Posterior vena cava (tissue), 2 donors: ENCODE measurements around the gene ARID4B. TPM values are rescaled to one million over a fixed set of nuclear protein-coding genes. Genes with fewer than 3 reads are reported as not detected.
"Not testable (repeated sequence)": the region's sequence is repeated elsewhere in the genome, so short reads cannot be mapped to it uniquely, and the experiment has no call there.

Experiments
- DNase-seq: peaks from one replicate; pipeline ENCODE4 v3.0.0-alpha.2; 2020; ENCODE audit warnings: low spot score
- intact Hi-C, 2 donors: fragments of 100-400 bp; cut with DNase I; formaldehyde crosslinking; loops; one replicate each; pipeline versions ENCODE4 v1.14.1 to v1.14.2; 2022 to 2023
- total RNA-seq, 2 donors: library from RNA; stranded (reverse); fragmentation: NEBNext Ultra II Directional; extraction: Animal tissue kit (Norgen Biotek cat#: 25700); gene quantifications; one replicate each; pipeline ENCODE4 v1.2.1, GENCODE V29; 2021
- donor health status: DM: yes; HTN: yes; CAD: no.
- donor health status: DM: yes; HTN: yes; CAD: no.

The ARID4B gene
- total RNA-seq, 2 donors from 2014 or later, result 28.5 to 33.2 TPM

DNA sequence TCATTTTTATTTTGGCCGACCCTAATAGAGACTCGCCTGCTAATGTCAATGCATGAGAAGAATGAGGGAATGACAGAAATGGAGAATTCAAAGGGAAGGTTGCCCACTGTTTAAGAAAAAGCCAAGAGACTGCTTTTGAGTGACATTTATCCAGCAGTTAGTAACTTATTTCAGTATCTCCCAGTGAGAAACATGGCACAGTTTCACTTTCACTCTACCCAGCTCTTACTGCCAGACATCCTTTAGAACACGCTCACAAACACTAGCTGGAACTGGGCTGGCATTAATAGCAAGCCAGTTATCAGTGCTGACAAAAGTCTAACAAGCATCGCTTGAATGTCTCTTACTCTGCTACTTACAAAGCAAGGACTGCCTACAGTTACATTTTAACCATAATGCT, 8.9 kb upstream of the ARID4B start:
- DNase-seq, result no peak
- intact Hi-C loops, result no loop called here

DNA sequence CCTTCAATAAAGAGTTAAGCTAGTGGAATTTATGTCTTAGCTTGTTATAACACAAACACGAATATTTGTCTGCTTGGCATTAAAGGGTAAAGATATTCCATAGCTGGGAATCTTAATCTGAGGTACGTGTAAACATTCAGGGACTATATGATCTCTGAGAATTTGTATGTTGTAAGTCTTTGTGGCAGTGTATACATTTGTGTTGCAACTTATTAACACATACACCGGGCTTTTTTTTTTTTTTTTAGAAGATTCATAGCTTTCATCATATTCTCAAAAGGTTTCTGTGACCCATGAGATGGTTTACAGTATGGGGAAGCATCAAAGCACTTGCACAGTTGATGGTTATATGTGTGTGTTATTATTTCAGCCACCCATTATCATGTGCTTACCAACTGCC, 3.4 kb upstream of the ARID4B start:
- no peak for DNase-seq
- intact Hi-C loops, result no loop called here

DNA sequence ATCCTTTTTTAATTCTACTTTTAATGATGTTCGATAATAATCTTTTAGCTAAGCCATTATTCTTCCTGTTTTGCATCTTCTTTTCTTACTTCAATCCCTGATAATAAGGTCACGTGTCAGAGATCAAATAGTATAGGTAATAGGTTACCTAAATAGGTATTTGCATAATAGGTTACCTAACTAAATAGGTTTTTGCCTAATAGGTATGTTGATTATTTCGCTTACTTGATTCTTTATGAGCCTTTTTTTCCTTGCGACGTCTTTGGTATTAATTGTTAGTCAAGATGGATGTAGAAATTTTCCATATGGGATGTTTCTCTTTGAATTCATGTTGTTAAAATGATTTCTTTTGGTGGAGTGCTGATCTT, 2.9 kb upstream of the ARID4B start:
- intact Hi-C loops, result no loop called here
- DNase-seq, result no peak

DNA sequence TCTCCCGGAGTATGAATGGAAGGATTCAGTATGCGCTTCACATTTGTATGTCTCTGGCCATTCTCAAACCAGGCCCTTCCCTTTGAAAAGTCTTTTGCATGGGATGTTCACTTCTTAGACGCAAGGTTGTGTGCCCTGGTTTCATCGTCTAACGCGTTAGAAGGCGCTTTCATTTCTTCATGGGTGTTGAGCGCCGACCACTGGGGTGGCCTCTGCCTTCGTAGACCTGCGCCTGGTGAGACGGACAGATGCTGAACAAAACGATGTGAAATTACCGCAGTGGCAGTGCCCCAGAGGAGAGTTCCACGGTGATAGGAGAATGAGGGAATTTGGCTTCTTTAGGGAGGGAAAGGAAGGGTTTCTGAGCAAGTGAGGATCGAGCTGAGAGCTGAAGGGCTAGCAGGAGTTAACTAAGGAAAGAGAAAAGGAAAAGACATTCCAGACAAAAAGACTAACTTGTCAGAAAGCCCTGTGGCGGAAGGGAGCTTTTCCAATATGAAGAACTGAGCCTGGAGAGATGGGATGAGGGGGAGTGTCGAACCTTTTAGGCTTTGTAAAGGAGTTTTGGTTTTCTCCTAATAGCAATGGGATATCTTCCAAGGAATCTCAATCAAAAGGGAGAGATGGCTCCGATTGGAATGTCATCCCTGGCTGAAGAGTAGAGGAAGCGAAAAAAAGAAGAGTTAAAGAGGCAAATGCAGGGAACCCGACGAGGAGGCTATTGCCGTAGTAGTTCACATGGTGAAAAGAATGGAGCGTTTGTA, 1.3 kb upstream of the ARID4B start:
- intact Hi-C loops, result loop anchor here in 1 of 2 donors (10.0 kb wide), 1 partner anchor 55 kb away; no protein-coding TSS in a partner anchor
- no peak for DNase-seq

DNA sequence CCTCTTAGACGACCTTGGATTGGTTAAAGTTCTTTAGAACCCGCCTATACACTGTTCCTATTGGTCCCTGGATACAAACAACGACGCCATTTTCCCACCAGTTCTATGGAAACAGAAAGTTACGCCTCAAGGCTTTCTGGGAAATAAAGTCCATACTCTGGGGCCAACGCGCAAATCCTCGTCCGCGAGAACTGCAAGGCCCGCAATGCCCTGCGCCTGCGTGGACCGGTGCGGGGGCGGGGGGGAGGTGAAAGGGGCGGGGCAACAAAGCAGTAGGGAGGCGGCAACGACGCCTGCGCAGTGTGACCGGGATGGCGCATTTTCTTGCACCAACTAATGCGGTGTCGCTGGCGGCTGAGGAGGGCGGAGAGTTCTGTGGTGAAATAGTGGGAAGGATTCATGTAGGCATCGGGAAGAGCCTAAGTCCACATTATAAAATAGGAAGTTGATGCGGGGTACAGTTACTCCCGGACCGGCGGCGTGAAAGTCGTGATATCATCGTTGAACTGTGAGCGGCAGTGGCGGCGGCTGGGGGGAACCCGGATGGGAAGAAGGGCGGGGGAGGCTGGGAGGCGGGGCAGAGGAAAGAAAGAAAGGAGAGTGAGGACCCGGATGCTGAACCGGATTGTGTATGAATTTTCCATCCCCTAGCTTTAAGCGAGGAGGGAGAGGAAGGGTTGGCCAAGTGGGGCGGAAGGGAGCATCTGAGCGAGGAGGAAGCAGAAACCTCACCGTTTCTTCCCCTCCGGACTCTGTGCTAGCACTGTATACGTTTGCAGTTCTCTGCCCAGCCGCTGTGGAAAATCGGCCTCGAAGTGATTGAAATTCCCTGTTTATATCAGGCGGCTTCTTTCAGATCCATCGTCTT, 526 bp upstream of the ARID4B start, which contains the start of gene GGPS1:
Gene GGPS1, plus strand, starts transcription at position 300 of the 868 bp plus-strand sequence. CDS start 6,695 bp downstream, outside the sequence.
- DNase-seq, result peak; percentile 99
- intact Hi-C loops, result loop anchor here in 1 of 2 donors (10.0 kb wide), 1 partner anchor 54 kb away; no protein-coding TSS in a partner anchor

DNA sequence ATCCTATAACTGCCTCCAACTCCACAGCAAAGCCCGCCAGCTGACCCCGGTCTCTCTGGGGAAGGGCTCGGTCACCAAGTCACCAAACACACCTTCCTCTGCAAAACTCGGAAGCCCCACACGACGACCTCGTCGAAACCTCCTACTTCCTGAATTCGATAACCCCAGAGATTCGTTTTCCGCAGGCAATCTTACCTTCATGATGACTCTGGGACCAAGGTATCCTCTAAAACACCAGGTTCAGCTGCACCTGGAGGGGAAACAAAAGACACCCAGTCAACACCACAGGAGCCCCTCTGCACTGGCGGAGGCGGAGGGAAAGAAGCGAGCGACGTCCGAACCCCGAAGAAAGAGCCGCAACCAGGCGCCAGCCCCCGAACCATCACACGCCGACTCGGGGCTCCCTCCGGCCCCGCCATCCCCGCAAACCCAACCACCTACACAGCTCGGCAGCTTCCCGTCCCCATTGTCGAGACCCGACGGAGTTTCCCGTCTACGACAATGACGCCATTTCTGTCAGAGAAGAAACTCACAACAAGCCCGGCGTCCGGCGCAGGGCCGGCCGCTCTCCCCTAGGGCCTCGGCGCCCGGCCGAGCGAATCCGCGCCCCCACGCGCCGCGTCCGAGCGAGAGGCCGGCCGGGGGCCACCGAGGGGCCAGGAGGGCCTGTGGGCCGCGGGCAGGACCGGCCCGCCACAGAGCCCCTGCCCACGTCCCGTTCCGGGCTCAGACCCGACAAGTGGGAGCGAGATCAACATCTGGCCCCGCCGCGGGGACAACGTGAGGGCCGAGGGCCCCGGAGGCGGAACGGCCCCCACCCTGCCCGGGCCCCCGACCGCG, 1.0 kb downstream of the ARID4B start:
- intact Hi-C loops, result loop anchor here in 1 of 2 donors (10.0 kb wide), 1 partner anchor 52 kb away; no protein-coding TSS in a partner anchor
- DNase-seq, result peak; percentile 86

DNA sequence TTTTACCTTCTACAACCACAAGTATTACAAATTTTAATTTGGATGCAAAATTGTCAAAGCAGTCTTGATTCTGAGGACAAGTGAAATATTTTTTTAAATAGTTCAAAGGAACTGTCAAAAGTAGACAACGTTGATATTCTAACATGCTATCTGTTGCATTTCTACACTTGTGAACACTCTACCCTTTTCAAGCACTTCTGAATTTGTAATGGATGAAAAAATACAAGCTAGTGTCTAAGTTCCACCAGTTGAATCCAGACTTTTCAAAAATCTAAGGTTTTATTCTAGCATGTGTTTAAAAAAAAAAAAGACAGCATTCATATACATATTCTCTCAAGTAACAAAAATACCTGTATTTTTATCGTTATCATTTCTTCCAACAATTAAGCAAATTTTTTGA, 2.1 kb downstream of the ARID4B start:
- DNase-seq, result no peak
- intact Hi-C loops, result loop anchor here in 1 of 2 donors (10.0 kb wide), 1 partner anchor 51 kb away; no protein-coding TSS in a partner anchor

DNA sequence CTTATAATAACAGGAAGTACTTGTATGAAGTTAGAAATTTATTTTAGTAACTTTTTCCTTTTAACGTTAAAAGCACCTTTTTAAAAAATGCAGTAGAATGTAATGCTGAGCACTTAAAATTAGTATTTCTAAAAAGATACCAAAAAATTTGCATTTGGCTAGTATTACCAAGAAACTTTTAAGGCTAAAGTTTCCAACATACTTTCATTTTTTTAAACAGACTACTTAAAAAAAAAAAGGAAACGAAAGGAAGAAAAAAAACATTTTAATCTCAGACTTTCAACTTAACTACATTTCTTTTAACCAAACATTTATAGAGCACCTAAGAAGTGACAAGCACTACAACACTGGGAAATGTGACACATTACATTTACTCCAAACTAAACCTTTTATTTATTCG, 2.8 kb downstream of the ARID4B start:
- intact Hi-C loops, result loop anchor here in 1 of 2 donors (10.0 kb wide), 1 partner anchor 50 kb away; no protein-coding TSS in a partner anchor
- no peak for DNase-seq

DNA sequence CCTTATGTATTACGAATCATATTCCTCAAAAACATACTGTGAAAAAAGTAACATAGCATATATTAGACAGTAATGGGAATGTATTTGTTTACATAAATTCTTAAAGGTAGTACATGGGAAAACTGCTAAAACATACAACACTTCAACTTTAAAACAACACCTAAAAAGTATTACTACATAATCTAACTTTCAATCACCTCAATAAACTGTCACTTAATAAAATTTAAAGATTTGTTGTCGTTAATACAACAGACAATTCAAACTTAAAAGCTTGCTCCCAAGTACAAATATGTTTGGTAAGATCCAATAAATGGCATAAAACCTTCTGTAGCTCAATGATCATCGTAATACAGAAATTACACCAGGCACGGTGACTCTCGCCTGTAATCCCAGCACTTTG, 3.7 kb downstream of the ARID4B start:
- DNase-seq, result no peak
- intact Hi-C loops, result loop anchor here in 1 of 2 donors (10.0 kb wide), 1 partner anchor 49 kb away; no protein-coding TSS in a partner anchor

DNA sequence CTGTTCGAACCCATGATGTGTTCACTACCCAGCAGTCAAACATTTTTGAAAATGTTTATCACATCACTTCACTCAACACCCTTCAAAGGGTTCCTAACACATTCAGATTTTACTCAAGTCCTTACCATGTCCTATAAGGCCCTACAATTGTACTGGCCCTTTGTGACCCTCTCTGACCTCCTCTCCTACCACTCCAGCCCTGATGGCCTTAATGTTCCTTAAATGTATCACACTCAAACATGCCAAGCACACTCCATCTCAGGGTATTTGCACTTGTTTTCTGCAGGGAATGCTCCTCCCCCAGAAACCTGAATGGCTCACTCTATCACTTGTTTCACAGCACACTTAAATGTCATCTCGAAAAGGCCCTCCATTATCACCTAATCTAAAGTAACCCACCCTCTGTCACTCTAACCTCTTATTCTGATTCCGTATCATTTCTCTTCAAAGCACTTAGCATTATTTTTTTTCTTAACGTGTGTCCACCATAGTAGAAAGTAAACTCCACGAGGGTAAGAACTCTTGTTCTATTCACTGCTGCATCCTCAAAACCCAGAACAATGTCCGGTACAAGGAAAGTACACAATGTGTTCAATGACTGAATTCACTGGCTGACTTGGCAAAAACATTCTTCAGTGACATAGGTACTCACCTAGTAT, 7.3 kb downstream of the ARID4B start:
- intact Hi-C loops, result loop anchor here in 1 of 2 donors (10.0 kb wide), 1 partner anchor 46 kb away; no protein-coding TSS in a partner anchor
- DNase-seq, result no peak

DNA sequence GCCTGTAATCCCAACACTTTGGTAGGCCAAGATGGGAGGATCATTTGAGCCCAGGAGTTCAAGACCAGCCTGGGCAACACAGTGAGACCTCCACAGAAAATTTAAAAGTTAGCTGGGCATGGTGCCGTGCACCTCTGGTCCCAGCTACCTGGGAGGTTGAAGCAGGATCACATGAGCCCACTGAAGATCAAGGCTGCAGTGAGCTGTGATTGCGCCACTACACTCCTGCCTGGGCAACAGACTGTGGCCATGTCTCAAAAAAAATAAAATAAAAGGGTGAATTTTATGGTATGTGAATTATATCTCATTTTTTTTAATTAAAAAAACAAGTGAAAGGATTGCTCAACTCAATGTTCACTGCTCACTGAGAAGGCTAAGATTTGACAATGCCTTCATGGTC, 8.7 kb downstream of the ARID4B start:
- intact Hi-C loops, result no loop called here
- DNase-seq, result no peak

DNA sequence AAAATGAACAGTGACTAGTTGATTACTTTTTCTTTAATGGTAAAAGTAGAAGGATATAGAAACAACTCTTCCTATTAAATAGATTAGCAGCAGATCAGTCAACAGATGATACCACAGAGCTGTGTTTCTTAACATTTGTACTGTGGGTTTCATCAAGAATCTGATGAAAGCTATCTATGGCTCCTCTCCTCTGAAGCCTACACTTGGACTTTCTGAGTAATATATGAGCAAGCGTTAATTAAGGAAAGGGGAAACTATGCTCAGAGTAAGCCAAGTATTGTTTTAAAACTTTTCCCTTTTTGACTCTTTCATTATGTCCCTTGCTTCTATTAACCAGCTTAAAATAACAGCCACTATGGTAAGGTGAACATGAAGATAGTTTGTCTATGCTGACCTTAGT, 10.8 kb downstream of the ARID4B start:
- intact Hi-C loops, result no loop called here
- DNase-seq, result no peak

DNA sequence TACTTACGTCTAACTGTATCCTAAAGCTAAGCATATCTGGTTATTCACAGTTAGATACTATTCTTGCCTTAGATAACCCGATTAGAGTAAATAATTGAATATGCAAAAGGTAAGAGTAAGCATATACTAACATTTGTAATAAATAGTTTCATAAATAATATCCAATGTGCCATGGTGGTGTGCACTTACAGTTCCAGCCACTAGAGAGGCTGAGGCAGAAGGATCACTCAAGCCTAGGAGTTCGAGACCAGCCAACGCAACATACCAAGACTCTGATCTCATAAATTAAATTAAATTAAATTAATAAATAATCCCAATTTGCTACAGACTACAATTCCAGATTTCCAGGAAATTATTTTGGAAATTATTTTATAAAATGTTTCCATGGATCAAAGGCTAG, 12.2 kb downstream of the ARID4B start:
- no peak for DNase-seq
- intact Hi-C loops, result no loop called here

DNA sequence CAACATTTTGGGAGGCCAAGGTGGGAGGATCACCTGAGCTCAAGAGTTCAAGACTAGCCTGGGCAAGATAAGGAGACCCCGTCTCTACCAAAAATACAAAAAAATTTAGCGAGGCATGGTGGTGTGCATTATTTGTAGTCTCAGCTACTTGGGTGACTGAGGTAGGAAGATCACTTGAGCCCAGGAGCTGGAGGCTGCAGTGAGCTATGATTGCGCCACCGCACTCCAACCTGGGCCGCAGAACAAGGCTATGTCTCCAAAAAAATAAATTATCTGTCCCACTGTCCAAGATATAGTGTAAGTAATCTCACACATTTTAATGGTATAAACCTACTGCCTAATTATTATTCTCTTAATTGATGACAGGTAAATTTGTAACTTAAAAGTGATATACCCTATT, 12.8 kb downstream of the ARID4B start:
- intact Hi-C loops, result no loop called here
- no peak for DNase-seq

DNA sequence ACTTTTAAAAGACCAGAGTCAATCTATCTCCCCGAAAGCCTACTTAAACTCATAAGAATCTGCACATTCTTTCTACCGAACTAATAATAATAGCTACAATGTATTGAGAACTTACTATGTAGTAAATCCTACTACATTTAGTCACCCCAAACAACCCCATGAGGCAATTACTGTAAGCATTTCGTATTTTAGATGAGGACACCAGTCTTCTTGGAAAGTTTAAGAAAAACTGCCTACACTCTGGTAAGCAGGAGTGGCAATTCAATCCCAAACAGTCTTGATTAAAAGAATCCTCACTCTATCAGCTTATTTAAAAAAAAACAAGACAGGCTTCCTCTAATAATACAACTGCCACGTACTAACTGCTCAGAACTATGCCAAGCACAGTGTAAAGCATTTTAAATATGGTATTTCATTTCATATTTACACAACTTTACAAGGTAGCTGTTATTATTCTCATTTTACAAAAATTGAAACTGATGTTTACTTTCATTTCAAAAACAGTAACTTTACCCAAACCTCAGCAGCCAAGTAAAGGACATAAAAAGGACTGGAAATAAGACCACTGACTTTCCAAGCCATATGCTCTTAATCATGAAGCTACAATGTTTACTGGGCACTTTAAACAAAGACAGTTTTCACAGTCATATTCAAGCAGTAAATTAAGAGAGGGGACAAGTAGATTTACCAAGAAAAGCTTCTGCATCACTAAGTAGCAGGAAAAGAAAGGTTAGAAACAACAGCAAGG, 13.9 kb downstream of the ARID4B start:
- intact Hi-C loops, result no loop called here
- no peak for DNase-seq

DNA sequence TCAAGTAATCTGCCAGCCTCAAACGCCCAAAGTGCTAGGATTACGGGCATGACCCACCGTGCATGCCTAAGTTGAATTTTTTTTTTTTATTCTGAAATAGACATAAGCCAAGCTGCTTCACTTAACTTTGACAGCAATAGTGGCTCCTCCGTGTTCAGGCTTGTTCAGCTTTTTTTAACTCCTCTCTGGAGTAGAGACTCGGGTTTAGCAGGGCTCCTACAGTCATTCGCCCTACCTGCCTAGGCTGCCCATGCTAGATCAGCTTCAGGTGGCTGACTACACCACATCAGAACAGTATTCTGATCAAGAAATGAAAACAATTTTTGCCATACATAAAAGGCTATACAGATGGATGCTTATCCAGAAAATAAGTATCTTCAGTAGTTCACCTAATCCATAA, 14.7 kb downstream of the ARID4B start:
- no peak for DNase-seq
- intact Hi-C loops, result no loop called here

DNA sequence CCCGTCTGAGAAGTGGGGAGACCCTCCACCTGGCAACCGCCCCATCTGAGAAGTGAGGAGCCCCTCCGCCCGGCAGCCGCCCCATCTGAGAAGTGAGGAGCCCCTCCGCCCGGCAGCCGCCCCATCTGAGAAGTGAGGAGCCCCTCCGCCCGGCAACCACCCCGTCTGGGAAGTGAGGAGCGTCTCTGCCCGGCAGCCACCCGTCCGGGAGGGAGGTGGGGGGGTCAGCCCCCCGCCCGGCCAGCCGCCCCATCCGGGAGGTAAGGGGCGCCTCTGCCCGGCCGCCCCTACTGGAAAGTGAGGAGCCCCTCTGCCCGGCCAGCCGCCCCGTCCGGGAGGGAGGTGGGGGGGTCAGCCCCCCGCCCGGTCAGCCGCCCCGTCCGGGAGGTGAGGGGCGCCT, 18.8 kb downstream of the ARID4B start:
- DNase-seq, intact Hi-C loops: not testable (repeated sequence)
